Middle frontal gyrus (tissue), 1 donor: Measurements from ENCODE around the gene SLC35E3.
"Not testable (repeated sequence)": the region's sequence is repeated elsewhere in the genome, so short reads cannot be mapped to it uniquely, and the experiment has no call there.

Source experiments
- DNase-seq: peaks from one replicate; pipeline ENCODE4 v3.0.0-alpha.2; 2015; ENCODE audit warnings: low spot score; ENCODE audit errors: extremely low spot score

Gene SLC35E3

GRCh38 chr12:68812553-68813241 lies 66.7 kb downstream of the SLC35E3 start:
- no peak for DNase-seq

- DNase-seq = no peak
Measured at GRCh38 chr12:68813242-68813593, 67.2 kb downstream of the SLC35E3 start.

- no peak for DNase-seq
Measured at GRCh38 chr12:68814490-68815231, 68.7 kb downstream of the SLC35E3 start.

- DNase-seq = no peak
Measured at GRCh38 chr12:68815232-68815927, 69.4 kb downstream of the SLC35E3 start.

GRCh38 chr12:68815928-68816800 lies 70.2 kb downstream of the SLC35E3 start:
- DNase-seq = no peak

GRCh38 chr12:68819481-68819880 lies 73.5 kb downstream of the SLC35E3 start:
- not testable (repeated sequence) for DNase-seq

- DNase-seq = no peak
Measured at GRCh38 chr12:68821357-68822188, 75.6 kb downstream of the SLC35E3 start.

GRCh38 chr12:68823696-68824095 lies 77.7 kb downstream of the SLC35E3 start:
- DNase-seq = no peak

- no peak for DNase-seq
Measured at GRCh38 chr12:68824131-68824530, 78.2 kb downstream of the SLC35E3 start.

GRCh38 chr12:68824597-68825250 lies 78.7 kb downstream of the SLC35E3 start:
- DNase-seq = no peak

- no peak for DNase-seq
Measured at GRCh38 chr12:68825569-68826217, 79.7 kb downstream of the SLC35E3 start.

GRCh38 chr12:68827895-68828671 lies 82.1 kb downstream of the SLC35E3 start:
- DNase-seq = no peak

- DNase-seq = no peak
Measured at GRCh38 chr12:68828672-68829068, 82.7 kb downstream of the SLC35E3 start.
